K562 (cell line): Measurements from ENCODE around the gene NOSTRIN. TPM values are rescaled to one million over a fixed set of nuclear protein-coding genes. Genes with fewer than 3 reads are reported as not detected.

Experiments used
- ARID1B ChIP-seq: fragments of 450-650 bp; IDR thresholded peaks from 2 replicates; pipeline ENCODE4 v1.6.1; 2016; ENCODE audit warnings: antibody characterized with exemption, mild to moderate bottlenecking, inconsistent platforms
- BHLHE40 ChIP-seq: IDR thresholded peaks from 2 replicates; pipeline ENCODE4 v1.6.1; 2011; ENCODE audit warnings: low read length, improper control_type of control experiment
- BRCA1 ChIP-seq, 2 experiments: fragments of 450-650 bp in 1 of 2; sonication (generic) in 1 of 2; formaldehyde crosslinking in 1 of 2; IDR thresholded peaks; 2 replicates each; pipeline versions ENCODE4 v1.5.0 to v1.6.1; 2017 to 2020; ENCODE audit warnings: mild to moderate bottlenecking in 1 of 2, missing genetic modification reagents in 1 of 2
- CREM ChIP-seq: IDR thresholded peaks from 2 replicates; pipeline ENCODE4 v1.6.1; 2014; ENCODE audit warnings: antibody characterized with exemption, low read depth
- ETS2 ChIP-seq: IDR thresholded peaks from 2 replicates; pipeline ENCODE4 v1.6.1; 2016; ENCODE audit warnings: borderline replicate concordance, missing genetic modification characterization, mild to moderate bottlenecking, moderate library complexity, missing compliant biosample characterization; ENCODE audit not compliant: poor library complexity, severe bottlenecking
- HMG20B ChIP-seq: fragments of 250-450 bp; sonication (Bioruptor Pico); IDR thresholded peaks from 2 replicates; pipeline ENCODE4 v1.5.0; 2021; ENCODE audit warnings: mild to moderate bottlenecking
- HMGN3 ChIP-seq: IDR thresholded peaks from 2 replicates; pipeline ENCODE4 v1.6.1; 2011; ENCODE audit warnings: borderline replicate concordance, low read depth, mild to moderate bottlenecking, mixed read lengths, low read length; ENCODE audit not compliant: insufficient read length; ENCODE audit errors: extremely low read depth
- KLF13 ChIP-seq: fragments of 450-650 bp; IDR thresholded peaks from 2 replicates; pipeline ENCODE4 v1.6.1; 2016; ENCODE audit warnings: missing genetic modification characterization, low read depth, mild to moderate bottlenecking, missing compliant biosample characterization, moderate library complexity, borderline replicate concordance
- MAFF ChIP-seq: IDR thresholded peaks from 2 replicates; pipeline ENCODE4 v1.6.1; 2012; ENCODE audit warnings: low read length, improper control_type of control experiment
- MCM2 ChIP-seq: fragments of 450-650 bp; IDR thresholded peaks from 2 replicates; pipeline ENCODE4 v1.6.1; 2017; ENCODE audit warnings: low read depth, mild to moderate bottlenecking
- MIER1 ChIP-seq: fragments of 450-650 bp; IDR thresholded peaks from 2 replicates; pipeline ENCODE4 v1.6.1; 2016; ENCODE audit warnings: antibody characterized with exemption, mild to moderate bottlenecking, low read depth
- NCOA2 ChIP-seq, 2 experiments: fragments of 450-650 bp; IDR thresholded peaks; 2 replicates each; pipeline ENCODE4 v1.6.1; 2018; ENCODE audit warnings: mild to moderate bottlenecking in 2 of 2, moderate library complexity in 1 of 2; ENCODE audit not compliant: partially characterized antibody in 2 of 2
- OTX1 ChIP-seq: fragments of 450-650 bp; formaldehyde crosslinking; IDR thresholded peaks from 2 replicates; pipeline ENCODE4 v1.4.0; 2022; ENCODE audit warnings: mild to moderate bottlenecking
- PHF21A ChIP-seq: fragments of 450-650 bp; IDR thresholded peaks from 2 replicates; pipeline ENCODE4 v1.6.1; 2017; ENCODE audit warnings: low read depth, borderline replicate concordance
- RAD51 ChIP-seq: fragments of 450-650 bp; IDR thresholded peaks from 2 replicates; pipeline ENCODE4 v1.7.1; 2016; ENCODE audit warnings: low read depth, mild to moderate bottlenecking, borderline replicate concordance
- TAL1 ChIP-seq: fragments of 450-650 bp; IDR thresholded peaks from 2 replicates; pipeline ENCODE4 v1.6.1; 2016; ENCODE audit warnings: mild to moderate bottlenecking
- TBP ChIP-seq: optimal IDR thresholded peaks from 2 replicates; pipeline ENCODE3; 2011; ENCODE audit warnings: low read depth, low read length, improper control_type of control experiment
- polyA plus RNA-seq, 8 experiments: library from polyadenylated mRNA; depleted of rRNA in 4 of 8; stranded (reverse) in 5 of 8; unstranded in 3 of 8; fragments of >200 nt; fragmentation: Nextera tagmentation in 2 of 8; fragmentation: Illumina TruSeq in 1 of 8; extraction: Ambion mirVana in 2 of 8; extraction: Trizol in 1 of 8; gene quantifications; 2 replicates each; pipeline versions ENCODE4 v1.2.1 to v1.2.3, GENCODE V29; 2011 to 2014; ENCODE audit warnings: inconsistent platforms in 1 of 8, missing spikeins in 1 of 8
- total RNA-seq, 7 experiments: library from RNA; depleted of rRNA in 6 of 7; stranded (reverse); fragments of >200 nt in 6 of 7; fragmentation: Illumina TruSeq in 2 of 7; extraction: Trizol in 2 of 7; gene quantifications; 2 replicates each; pipeline versions ENCODE4 v1.2.1 to v1.2.3, GENCODE V29; 2011 to 2021; ENCODE audit warnings: low replicate concordance in 1 of 7
- TF ChIP-seq, protein P1 (sequence below): sonication (generic); formaldehyde crosslinking; IDR thresholded peaks from 2 replicates; pipeline ENCODE4 v1.8.1; 2023; ENCODE audit warnings: mild to moderate bottlenecking, missing genetic modification reagents, moderate library complexity
- TF ChIP-seq, protein P2 (sequence below): fragments of 250-450 bp; sonication (Bioruptor Pico); IDR thresholded peaks from 2 replicates; pipeline ENCODE4 v1.4.0; 2020; ENCODE audit warnings: mild to moderate bottlenecking, moderate library complexity, borderline replicate concordance
- TF ChIP-seq, protein P3 (sequence below), 2 experiments: fragments of 450-650 bp in 1 of 2; sonication (generic) in 1 of 2; formaldehyde crosslinking in 1 of 2; IDR thresholded peaks in 1 of 2; conservative IDR thresholded peaks in 1 of 2; 2 replicates each; pipeline versions ENCODE4 v1.6.1 to v1.8.1; 2016 to 2023; ENCODE audit warnings: mild to moderate bottlenecking in 2 of 2, moderate library complexity in 2 of 2, inconsistent platforms in 1 of 2, missing genetic modification reagents in 1 of 2
- TF ChIP-seq, protein P4 (sequence below): fragments of 450-650 bp; formaldehyde crosslinking; IDR thresholded peaks from 2 replicates; pipeline ENCODE4 v1.4.0; 2020; ENCODE audit warnings: mild to moderate bottlenecking, moderate library complexity

The NOSTRIN gene
- total and polyA plus RNA-seq, 9 of the 15 experiments (the other 6 are each of a cell fraction or from before 2014, with no cell fraction given), result 26.7 to 82.9 (median 56.3) TPM

DNA sequence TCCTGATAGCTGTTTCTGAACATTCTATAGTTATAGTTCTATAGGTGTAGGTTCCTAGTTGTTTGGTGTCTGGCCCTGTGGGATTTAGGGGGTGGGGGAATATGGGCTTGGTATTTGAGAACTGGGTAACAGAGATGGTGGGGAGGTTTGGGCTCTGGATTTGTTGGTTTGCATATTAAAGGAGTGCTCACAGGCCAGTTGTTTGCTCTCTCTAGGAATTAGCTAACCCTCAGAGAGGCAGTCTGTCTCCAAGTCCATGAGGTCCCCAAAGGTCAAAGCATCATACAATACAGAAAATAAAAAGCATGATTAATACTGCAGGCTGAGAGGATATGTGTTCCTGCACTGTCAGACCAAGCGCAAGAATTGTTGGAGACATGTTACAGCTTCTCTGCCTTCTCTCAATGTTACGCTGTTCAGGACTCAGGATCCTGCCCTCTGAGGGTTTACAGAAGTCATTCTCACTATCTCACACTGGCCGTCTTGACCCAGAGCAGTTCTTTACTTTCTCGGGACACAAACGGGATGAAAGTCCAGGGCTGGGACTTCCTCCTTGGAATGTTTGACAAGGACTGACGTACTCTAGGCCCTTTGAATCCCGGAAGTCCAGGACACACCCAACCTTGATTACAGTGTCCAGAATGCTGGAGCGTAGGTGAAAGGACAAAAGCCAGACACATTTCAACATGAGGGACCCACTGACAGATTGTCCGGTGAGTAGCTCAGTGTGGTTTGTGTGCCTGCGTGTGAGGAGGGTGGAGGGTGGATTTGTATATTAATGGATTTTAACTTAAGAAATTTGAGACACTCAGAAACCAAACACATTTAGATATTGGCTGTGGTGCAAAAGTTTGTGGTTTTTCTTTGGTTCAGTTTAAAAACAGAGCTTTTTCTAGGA, at the start of gene NOSTRIN (continued):
- TF ChIP-seq ETS2 (tag) (no peak), BRCA1 (IDR thresholded peaks at IDR 0.05) (no peak), BRCA1 (CRISPR knock-in tag; IDR thresholded peaks at IDR 0.05) (no peak), MCM2 (no peak), TBP (peak; percentile 46), BHLHE40 (peak; percentile 28; the same call in 1 of the 2 replicates), MAFF (no peak), MIER1 (no peak), HMG20B (no peak), TAL1 (no peak), CREM (peak; percentile 78), HMGN3 (no peak), ARID1B (peak; percentile 41), NCOA2 (IDR thresholded peaks at IDR 0.05; ENCODE audit: partially characterized antibody in 2 of 2) (no peak), OTX1 (CRISPR knock-in tag) (no peak), KLF13 (tag) (no peak), PHF21A (peak; percentile 37; the same call in 1 of the 2 replicates), RAD51 (no peak)
- TF ChIP-seq, protein P1, sequence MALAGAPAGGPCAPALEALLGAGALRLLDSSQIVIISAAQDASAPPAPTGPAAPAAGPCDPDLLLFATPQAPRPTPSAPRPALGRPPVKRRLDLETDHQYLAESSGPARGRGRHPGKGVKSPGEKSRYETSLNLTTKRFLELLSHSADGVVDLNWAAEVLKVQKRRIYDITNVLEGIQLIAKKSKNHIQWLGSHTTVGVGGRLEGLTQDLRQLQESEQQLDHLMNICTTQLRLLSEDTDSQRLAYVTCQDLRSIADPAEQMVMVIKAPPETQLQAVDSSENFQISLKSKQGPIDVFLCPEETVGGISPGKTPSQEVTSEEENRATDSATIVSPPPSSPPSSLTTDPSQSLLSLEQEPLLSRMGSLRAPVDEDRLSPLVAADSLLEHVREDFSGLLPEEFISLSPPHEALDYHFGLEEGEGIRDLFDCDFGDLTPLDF (CRISPR knock-in tag), result no peak
- TF ChIP-seq, protein P2, sequence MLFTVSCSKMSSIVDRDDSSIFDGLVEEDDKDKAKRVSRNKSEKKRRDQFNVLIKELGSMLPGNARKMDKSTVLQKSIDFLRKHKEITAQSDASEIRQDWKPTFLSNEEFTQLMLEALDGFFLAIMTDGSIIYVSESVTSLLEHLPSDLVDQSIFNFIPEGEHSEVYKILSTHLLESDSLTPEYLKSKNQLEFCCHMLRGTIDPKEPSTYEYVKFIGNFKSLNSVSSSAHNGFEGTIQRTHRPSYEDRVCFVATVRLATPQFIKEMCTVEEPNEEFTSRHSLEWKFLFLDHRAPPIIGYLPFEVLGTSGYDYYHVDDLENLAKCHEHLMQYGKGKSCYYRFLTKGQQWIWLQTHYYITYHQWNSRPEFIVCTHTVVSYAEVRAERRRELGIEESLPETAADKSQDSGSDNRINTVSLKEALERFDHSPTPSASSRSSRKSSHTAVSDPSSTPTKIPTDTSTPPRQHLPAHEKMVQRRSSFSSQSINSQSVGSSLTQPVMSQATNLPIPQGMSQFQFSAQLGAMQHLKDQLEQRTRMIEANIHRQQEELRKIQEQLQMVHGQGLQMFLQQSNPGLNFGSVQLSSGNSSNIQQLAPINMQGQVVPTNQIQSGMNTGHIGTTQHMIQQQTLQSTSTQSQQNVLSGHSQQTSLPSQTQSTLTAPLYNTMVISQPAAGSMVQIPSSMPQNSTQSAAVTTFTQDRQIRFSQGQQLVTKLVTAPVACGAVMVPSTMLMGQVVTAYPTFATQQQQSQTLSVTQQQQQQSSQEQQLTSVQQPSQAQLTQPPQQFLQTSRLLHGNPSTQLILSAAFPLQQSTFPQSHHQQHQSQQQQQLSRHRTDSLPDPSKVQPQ (CRISPR knock-in tag), result no peak
- TF ChIP-seq, protein P3, sequence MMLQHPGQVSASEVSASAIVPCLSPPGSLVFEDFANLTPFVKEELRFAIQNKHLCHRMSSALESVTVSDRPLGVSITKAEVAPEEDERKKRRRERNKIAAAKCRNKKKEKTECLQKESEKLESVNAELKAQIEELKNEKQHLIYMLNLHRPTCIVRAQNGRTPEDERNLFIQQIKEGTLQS (IDR thresholded peaks at IDR 0.05), result no peak
- TF ChIP-seq, protein P3 (CRISPR knock-in tag; conservative IDR thresholded peaks at IDR 0.05), result no peak
- TF ChIP-seq, protein P4, sequence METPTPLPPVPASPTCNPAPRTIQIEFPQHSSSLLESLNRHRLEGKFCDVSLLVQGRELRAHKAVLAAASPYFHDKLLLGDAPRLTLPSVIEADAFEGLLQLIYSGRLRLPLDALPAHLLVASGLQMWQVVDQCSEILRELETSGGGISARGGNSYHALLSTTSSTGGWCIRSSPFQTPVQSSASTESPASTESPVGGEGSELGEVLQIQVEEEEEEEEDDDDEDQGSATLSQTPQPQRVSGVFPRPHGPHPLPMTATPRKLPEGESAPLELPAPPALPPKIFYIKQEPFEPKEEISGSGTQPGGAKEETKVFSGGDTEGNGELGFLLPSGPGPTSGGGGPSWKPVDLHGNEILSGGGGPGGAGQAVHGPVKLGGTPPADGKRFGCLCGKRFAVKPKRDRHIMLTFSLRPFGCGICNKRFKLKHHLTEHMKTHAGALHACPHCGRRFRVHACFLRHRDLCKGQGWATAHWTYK (CRISPR knock-in tag), result 0 out of 2 replicates have a peak, but pooled peaks have one; percentile 50
